ENCODE results near the gene HS3ST6. TPM values are rescaled to one million over a fixed set of nuclear protein-coding genes. Genes with fewer than 3 reads are reported as not detected.

Gene HS3ST6
- total and polyA plus RNA-seq, 2 of the 13 experiments (the other 11 are each of a cell fraction or from before 2014, with no cell fraction given) = not detected

- TF ChIP-seq SOX6 (IDR thresholded peaks at IDR 0.05) (no peak), SOX6 (CRISPR knock-in tag; IDR thresholded peaks at IDR 0.05) (peak; percentile 85), RNF2 (conservative IDR thresholded peaks at IDR 0.05; ENCODE audit: low read depth) (0 out of 2 replicates have a peak, but pooled peaks have one; percentile 26), ZNF646 (CRISPR knock-in tag; IDR thresholded peaks at IDR 0.05) (no peak), NFE2 (CRISPR knock-in tag; IDR thresholded peaks at IDR 0.05) (no peak), MIER3 (CRISPR knock-in tag; IDR thresholded peaks at IDR 0.05; ENCODE audit: borderline replicate concordance) (peak; percentile 88; the same call in 1 of the 2 replicates), MNT (IDR thresholded peaks at IDR 0.05) (0 out of 2 replicates have a peak, but pooled peaks have one; percentile 3), ZNF138 (CRISPR knock-in tag; IDR thresholded peaks at IDR 0.05; ENCODE audit: low read depth) (no peak), CTCF (CRISPR knock-in tag; IDR thresholded peaks at IDR 0.05) (no peak; the same call in 1 of the 2 replicates), ZBTB14 (CRISPR knock-in tag; IDR thresholded peaks at IDR 0.05) (no peak), RNF219 (CRISPR knock-in tag; IDR thresholded peaks at IDR 0.05) (no peak), RFX3 (CRISPR knock-in tag; IDR thresholded peaks at IDR 0.05) (no peak), RAD51 (IDR thresholded peaks at IDR 0.05; ENCODE audit: borderline replicate concordance) (no peak), SNAPC5 (CRISPR knock-in tag; IDR thresholded peaks at IDR 0.05; ENCODE audit: borderline replicate concordance) (no peak)
Observed at GRCh38 chr16:1940273-1941161, 22.3 kb upstream of the HS3ST6 start (continued).
